HTERT RPE-1 (cell line): ENCODE results near the gene STT3A.

Source experiments
- in situ Hi-C: fragments of 300-500 bp; cut with MboI; formaldehyde crosslinking; loops from 4 replicates; pipeline ENCODE4 v1.14.3; 2020; ENCODE audit warnings: low sequenced_read_pairs

Gene STT3A

DNA sequence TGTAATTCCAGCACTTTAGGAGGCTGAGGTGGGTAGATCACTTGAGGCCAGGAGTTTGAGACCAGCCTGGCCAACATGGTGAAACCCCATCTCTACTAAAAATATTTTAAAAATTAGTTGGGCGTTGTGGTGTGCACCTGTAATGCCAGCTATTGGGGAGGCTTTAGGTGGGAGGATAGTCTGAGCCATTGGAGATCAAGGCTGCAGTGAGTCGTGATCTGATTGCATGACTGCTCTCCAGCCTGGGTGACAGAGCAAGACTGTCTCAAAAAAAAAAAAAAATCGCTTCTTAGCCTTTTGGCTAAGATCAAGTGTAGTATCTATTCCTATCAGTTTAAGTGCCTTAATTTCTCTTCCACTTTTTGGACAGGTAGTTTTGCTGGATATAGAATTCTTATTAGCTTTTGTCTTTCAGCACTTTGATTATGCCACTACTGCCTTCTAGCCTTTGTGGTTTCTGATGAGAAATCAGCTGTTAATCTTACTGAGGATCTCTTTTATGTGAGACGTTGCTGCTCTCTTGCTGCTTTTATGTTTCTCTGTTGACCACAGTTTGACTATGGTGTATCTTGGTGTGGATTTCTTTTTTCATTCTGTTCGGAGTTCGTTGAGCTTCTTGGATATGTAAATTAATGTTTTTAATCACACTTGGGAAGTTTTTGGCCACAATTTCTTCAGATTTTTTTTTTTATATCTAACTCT lies 57.0 kb downstream of the STT3A start:
- in situ Hi-C loops: no loop called here

DNA sequence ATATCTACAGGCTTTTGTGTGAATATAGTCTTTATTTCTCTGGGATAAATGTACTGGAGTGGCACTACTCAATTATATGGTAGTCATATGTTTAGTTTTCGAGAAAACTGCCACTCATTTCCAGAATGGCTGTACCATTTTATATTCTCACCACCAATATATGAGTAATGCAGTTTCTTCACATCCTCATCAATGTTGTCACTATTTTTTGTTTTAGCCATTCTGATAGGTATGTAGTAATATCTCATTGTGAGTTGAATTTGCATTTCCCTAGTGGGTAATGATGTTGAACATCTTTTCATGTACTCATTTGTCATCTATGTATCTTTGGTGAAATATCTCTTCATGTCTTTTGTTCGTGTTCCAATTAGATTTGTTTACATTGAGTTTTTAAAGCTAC lies 70.0 kb downstream of the STT3A start:
- in situ Hi-C loops: no loop called here

DNA sequence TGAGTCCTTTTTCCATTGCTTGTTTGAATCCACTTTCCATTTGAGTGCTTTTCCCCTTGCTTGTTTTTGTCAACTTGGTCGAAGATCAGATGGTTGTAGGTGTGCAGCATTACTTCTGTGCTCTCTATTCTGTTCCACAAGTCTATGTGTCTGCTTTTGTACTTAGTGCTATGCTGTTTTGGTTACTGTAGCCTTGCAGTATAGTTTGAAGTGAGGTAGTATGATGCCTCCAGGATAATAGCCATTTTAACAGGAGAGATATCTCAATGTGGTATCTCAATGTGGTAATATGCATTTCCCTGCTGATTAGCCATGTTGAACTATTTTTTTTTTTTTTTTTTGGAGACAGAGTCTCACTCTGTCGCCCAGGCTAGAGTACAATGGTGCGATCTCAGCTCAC lies 71.3 kb downstream of the STT3A start:
- in situ Hi-C loops: no loop called here

DNA sequence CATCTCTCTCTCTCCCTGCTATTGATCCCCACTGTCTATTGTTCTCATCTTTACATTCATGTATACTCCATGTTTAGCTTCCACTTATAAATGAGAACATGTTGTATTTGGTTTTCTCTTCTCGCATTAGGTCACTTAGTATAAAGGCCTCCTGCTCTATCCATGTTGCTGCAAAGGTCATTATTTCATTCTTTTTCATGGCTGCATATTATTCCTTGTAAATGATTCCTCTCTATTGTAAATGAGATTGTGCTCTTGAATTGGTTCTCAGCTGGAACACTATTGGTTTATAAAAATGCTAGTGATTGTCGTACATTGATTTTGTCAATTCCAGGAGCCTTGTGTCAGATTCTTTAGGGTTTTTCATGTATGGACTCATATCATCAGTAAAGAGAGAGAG lies 74.5 kb downstream of the STT3A start:
- in situ Hi-C loops: no loop called here

DNA sequence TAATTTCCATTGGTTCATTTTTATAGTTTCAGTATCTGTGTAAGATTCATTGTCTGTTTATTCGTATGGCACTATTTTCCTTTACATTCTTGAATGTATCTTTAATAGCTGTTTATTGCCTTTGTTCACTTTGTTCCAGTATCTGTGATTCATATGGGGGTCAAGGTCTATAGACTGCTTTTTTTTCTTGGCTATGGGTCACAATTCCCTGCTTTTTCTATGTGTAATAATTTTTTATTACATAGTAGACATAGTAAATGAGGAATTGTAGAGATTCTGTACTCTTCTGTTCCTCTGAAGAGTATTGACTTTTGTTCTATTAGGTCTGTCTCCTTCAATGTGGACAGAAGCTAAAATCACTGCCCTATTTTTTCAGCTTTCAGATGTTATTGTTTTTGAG lies 77.5 kb downstream of the STT3A start:
- in situ Hi-C loops: no loop called here

DNA sequence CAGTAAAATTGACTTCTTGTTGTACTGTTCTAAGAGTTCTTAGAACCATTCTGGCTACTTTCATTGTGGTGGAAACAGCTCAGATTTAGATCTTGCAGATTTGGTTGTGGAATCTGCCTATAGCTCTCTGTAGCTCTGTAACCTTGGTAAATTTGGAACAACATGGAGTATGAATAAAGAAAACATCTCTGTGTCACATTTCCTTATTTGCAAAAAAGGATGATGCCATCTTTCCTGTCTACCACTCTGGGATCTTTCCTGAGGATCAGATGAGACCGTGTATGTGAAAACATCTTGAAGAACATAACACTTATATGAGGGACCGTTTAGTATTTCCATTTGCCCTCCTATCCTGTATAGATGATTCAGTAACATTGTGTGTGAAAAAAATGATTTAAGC lies 78.9 kb downstream of the STT3A start:
- in situ Hi-C loops: no loop called here
